Left cardiac atrium (tissue), 4 donors: ENCODE measurements around the gene GRIN2D. TPM values are rescaled to one million over a fixed set of nuclear protein-coding genes. Genes with fewer than 3 reads are reported as not detected.

Source experiments
- ATAC-seq, 2 donors: fragments of 200-7000 bp; cut with Tn5 transposase; one replicate each; pipeline ENCODE4 v1.9.1; 2020; ENCODE audit warnings: mild to moderate bottlenecking in 2 of 2, moderate library complexity in 2 of 2
- DNase-seq: peaks from one replicate; pipeline ENCODE4 v3.0.0-alpha.2; 2020
- intact Hi-C, 2 donors: fragments of 100-400 bp; cut with DNase I; formaldehyde crosslinking; loops; one replicate each; pipeline versions ENCODE4 v1.14.1 to v1.15.1; 2022 to 2023
- total RNA-seq, 2 donors: library from RNA; stranded (reverse); fragmentation: NEBNext Ultra II Directional; extraction: Animal tissue kit (Norgen Biotek cat#: 25700); gene quantifications; one replicate each; pipeline ENCODE4 v1.2.1, GENCODE V29; 2021
- donor health status: DM: no; HTN: yes; CAD: no.
- donor health status: DM: no; HTN: yes; CAD: no; lungs with severe emphysema.
- donor health status: DM: yes; HTN: yes; CAD: no.
- donor health status: Dilated cardiomyopathy.

The GRIN2D gene
- total RNA-seq, 2 donors from 2014 or later: 0.39 to 0.47 TPM

- intact Hi-C loops: no loop called here
- DNase-seq (no peak), ATAC-seq (no peak)
Measured at GRCh38 chr19:48395499-48395898, 2.0 kb downstream of the GRIN2D start.

GRCh38 chr19:48396016-48396823, 2.8 kb downstream of the GRIN2D start:
- intact Hi-C loops: no loop called here
- ATAC-seq (no peak), DNase-seq (no peak)

GRCh38 chr19:48396824-48397176, 3.3 kb downstream of the GRIN2D start:
- ATAC-seq (no peak), DNase-seq (no peak)
- intact Hi-C loops: no loop called here

- intact Hi-C loops: no loop called here
- DNase-seq (no peak), ATAC-seq (no peak)
Measured at GRCh38 chr19:48397263-48398101, 4.0 kb downstream of the GRIN2D start.

- ATAC-seq: no peak
- intact Hi-C loops: no loop called here
- DNase-seq: no peak
Measured at GRCh38 chr19:48398102-48398374, 4.6 kb downstream of the GRIN2D start.

GRCh38 chr19:48398375-48399235, 5.1 kb downstream of the GRIN2D start:
- peak; percentile 80 for DNase-seq
- ATAC-seq: peak; percentile 51 to 78
- intact Hi-C loops: no loop called here

GRCh38 chr19:48400018-48400742, 6.7 kb downstream of the GRIN2D start:
- DNase-seq: peak; percentile 65
- intact Hi-C loops: no loop called here
- peak; percentile 62 to 76 for ATAC-seq

- ATAC-seq (no peak), DNase-seq (no peak)
- intact Hi-C loops: no loop called here
Measured at GRCh38 chr19:48401287-48401686, 7.8 kb downstream of the GRIN2D start.

- DNase-seq (no peak), ATAC-seq (peak; percentile 21 to 71)
- intact Hi-C loops: no loop called here
Measured at GRCh38 chr19:48403606-48404005, 10.1 kb downstream of the GRIN2D start.

GRCh38 chr19:48405010-48405659, 11.7 kb downstream of the GRIN2D start:
- no peak for DNase-seq
- no peak for ATAC-seq
- intact Hi-C loops: no loop called here

GRCh38 chr19:48405850-48406249, 12.4 kb downstream of the GRIN2D start:
- intact Hi-C loops: no loop called here
- DNase-seq (no peak), ATAC-seq (no peak)

GRCh38 chr19:48413879-48414587, 20.6 kb downstream of the GRIN2D start:
- ATAC-seq: no peak
- intact Hi-C loops: no loop called here
- DNase-seq: no peak

GRCh38 chr19:48415395-48415794, 21.9 kb downstream of the GRIN2D start:
- ATAC-seq (peak; percentile 84 to 96), DNase-seq (peak; percentile 89)
- intact Hi-C loops: no loop called here

- no peak for ATAC-seq
- intact Hi-C loops: no loop called here
- DNase-seq: no peak
Measured at GRCh38 chr19:48415806-48416221, 22.3 kb downstream of the GRIN2D start.

- DNase-seq (no peak), ATAC-seq (no peak)
- intact Hi-C loops: no loop called here
Measured at GRCh38 chr19:48417421-48417820, 24.0 kb downstream of the GRIN2D start.

- intact Hi-C loops: no loop called here
- DNase-seq (no peak), ATAC-seq (no peak)
Measured at GRCh38 chr19:48418317-48419064, 25.0 kb downstream of the GRIN2D start.

GRCh38 chr19:48419158-48419920, 25.9 kb downstream of the GRIN2D start:
- ATAC-seq (peak; percentile 33 to 58), DNase-seq (peak; percentile 52)
- intact Hi-C loops: no loop called here
